ENCODE results near the gene PRDM1. TPM values are rescaled to one million over a fixed set of nuclear protein-coding genes. Genes with fewer than 3 reads are reported as not detected.
A peak's percentile ranks its signal among the peaks of the same experiment; 100 is the strongest.

Gene PRDM1
- total RNA-seq, 1 donor from 2014 or later: 0.21 TPM

DNA sequence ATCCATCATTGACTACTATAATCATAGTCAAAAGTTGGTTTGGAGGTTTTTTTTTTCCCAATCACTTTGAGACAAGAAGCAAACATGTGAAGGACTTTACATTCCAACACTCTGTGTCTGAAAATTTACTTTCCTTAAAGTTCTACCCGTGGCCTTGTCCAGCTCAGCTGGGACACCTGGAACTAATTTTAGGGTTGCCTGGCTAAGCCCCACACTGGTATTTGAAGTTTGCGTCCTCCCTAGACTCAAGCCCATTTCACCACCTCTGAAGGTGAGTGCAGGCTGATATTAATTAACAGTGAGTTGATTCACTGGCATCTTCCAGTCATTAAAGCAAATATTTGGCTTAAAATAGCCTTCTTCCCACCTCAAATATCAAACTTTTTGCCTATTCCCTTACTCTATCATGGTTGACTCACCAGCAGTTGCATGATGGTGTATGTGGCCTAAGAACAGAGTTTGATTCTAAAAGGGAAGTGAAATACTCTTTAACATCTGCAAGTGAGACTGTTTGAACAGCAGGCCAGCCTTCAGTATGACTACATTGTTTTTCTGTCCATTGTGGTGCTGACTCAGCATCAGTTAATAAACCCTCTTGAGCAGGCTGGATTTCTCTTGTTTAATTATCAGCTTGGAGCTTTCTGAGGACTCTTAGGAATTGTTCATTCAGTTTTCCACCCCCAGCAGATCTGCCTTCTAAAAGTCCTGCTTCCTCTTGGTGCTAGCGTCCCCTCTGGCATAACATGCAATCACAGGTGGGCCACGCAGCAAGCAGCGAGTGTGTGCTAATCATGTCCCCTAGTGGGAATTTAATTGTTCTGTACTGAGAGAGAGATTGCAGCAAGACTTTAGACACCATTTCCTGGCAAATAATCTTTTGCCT is 1.8 kb upstream of the PRDM1 start:
- H3K36me3 ChIP-seq: no peaks in the 10 kb centered on the region
- TF ChIP-seq, protein P1, sequence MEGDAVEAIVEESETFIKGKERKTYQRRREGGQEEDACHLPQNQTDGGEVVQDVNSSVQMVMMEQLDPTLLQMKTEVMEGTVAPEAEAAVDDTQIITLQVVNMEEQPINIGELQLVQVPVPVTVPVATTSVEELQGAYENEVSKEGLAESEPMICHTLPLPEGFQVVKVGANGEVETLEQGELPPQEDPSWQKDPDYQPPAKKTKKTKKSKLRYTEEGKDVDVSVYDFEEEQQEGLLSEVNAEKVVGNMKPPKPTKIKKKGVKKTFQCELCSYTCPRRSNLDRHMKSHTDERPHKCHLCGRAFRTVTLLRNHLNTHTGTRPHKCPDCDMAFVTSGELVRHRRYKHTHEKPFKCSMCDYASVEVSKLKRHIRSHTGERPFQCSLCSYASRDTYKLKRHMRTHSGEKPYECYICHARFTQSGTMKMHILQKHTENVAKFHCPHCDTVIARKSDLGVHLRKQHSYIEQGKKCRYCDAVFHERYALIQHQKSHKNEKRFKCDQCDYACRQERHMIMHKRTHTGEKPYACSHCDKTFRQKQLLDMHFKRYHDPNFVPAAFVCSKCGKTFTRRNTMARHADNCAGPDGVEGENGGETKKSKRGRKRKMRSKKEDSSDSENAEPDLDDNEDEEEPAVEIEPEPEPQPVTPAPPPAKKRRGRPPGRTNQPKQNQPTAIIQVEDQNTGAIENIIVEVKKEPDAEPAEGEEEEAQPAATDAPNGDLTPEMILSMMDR (IDR thresholded peaks at IDR 0.05): peak in 2 of 3 experiments; percentile 10 to 22
- intact Hi-C loops (cut with DNase I): loop anchor here (10.0 kb wide), 1 partner anchor 600 kb away; no protein-coding TSS in a partner anchor
- no peaks in the 10 kb centered on the region for H3K27me3 ChIP-seq
- H3K9me3 ChIP-seq: no peaks in the 10 kb centered on the region
- H3K4me3 ChIP-seq: no peak overlapping the region
- no peak overlapping the region for H3K27ac ChIP-seq
- DNase-seq (ENCODE audit: low spot score in 2 of 2): no peak
- peaks cover 3 to 6% of the 10 kb centered on the region in 2 donors for H3K4me1 ChIP-seq

DNA sequence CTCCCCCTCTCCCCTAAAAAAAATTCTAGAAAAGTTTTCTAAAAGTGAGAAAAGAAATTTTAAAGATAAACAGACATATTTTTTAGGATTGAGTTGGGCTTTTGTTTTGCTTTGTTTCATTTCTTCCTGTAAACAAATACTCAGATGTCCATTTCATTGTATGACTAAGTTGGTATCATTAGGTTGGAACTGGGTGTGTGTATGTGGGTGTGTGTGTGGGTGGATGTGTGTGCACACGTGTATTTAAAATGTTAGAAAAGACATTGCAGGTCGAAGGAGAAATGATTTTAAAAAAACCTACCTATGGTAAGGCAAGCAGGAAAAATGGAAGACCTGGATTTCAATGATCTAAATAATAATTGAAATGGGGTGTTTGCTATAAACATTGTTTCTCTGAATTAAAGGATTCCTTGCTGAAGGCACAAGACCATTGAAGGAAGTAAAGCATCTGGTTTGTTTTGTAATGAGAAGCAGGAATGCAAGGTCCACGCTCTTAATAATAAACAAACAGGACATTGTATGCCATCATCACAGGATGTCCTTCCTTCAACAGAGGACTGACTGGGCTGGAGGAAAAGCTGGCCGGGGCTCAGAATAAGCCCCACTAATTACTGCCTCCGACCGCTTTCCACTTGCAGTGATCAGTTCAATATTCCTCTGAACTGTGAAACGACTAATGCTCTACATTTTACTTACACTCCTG is 996 bp upstream of the PRDM1 start:
- no peaks in the 10 kb centered on the region for H3K36me3 ChIP-seq
- DNase-seq (ENCODE audit: low spot score in 2 of 2): no peak
- no peak overlapping the region for H3K27ac ChIP-seq
- intact Hi-C loops (cut with DNase I): loop anchor here (5.0 to 10.0 kb wide), 2 partner anchors 93 to 600 kb away; no protein-coding TSS in a partner anchor
- peak overlapping the region; percentile 53 to 64 for H3K4me3 ChIP-seq
- TF ChIP-seq, protein P1 (IDR thresholded peaks at IDR 0.05): no peak
- no peaks in the 10 kb centered on the region for H3K9me3 ChIP-seq
- peaks cover 3 to 6% of the 10 kb centered on the region in 2 donors for H3K4me1 ChIP-seq
- no peaks in the 10 kb centered on the region for H3K27me3 ChIP-seq

DNA sequence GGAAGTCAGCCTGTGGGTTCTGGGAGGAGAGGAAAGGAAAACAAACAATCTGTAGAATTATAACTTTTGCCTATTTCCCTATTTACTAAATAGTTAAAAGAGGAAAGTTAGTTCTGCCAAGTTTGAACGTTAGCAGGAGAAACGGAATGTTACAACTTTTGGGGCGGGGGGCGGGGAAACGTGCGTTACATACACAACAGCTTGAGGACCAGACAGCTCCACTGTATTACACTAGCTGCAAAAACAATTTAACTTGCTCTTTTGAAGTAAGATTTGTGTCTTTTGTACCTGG is 498 bp upstream of the PRDM1 start:
- DNase-seq (ENCODE audit: low spot score in 2 of 2): no peak
- Histone ChIP-seq H3K27me3 (no peaks in the 10 kb centered on the region), H3K4me3 (peak overlapping the region; percentile 53 to 64), H3K36me3 (no peaks in the 10 kb centered on the region), H3K4me1 (peaks cover 3 to 6% of the 10 kb centered on the region in 2 donors), H3K27ac (no peak overlapping the region), H3K9me3 (no peaks in the 10 kb centered on the region)
- intact Hi-C loops (cut with DNase I): loop anchor here (5.0 to 10.0 kb wide), 2 partner anchors 93 to 601 kb away; no protein-coding TSS in a partner anchor
- TF ChIP-seq, protein P1 (IDR thresholded peaks at IDR 0.05): no peak

DNA sequence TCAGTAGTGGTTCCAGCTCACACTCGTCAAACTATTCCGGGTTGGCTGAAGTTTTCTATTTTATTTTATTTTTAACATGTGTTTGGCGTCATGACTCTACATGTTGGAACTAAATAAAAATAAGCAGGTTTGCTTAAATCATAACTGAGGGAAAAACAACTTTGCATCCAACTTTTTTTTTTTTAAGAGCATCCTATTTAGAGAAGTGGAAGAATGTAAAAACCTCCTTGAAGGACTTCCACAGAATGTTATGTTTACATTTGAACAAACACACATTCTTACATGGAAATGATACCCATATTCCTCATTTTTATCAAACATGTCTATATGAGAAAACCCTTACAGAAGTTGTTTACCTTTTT is 659 bp downstream of the PRDM1 start:
- Histone ChIP-seq H3K4me3 (peak overlapping the region; percentile 53 to 64), H3K4me1 (peaks cover 3 to 6% of the 10 kb centered on the region in 2 donors), H3K27ac (peak overlapping the region in 1 of 2 donors; percentile 1), H3K27me3 (no peaks in the 10 kb centered on the region), H3K9me3 (no peaks in the 10 kb centered on the region), H3K36me3 (no peaks in the 10 kb centered on the region)
- no peak for DNase-seq (ENCODE audit: low spot score in 2 of 2)
- TF ChIP-seq, protein P1 (IDR thresholded peaks at IDR 0.05): no peak
- intact Hi-C loops (cut with DNase I): loop anchor here (5.0 to 10.0 kb wide), 2 partner anchors 94 to 602 kb away; no protein-coding TSS in a partner anchor

DNA sequence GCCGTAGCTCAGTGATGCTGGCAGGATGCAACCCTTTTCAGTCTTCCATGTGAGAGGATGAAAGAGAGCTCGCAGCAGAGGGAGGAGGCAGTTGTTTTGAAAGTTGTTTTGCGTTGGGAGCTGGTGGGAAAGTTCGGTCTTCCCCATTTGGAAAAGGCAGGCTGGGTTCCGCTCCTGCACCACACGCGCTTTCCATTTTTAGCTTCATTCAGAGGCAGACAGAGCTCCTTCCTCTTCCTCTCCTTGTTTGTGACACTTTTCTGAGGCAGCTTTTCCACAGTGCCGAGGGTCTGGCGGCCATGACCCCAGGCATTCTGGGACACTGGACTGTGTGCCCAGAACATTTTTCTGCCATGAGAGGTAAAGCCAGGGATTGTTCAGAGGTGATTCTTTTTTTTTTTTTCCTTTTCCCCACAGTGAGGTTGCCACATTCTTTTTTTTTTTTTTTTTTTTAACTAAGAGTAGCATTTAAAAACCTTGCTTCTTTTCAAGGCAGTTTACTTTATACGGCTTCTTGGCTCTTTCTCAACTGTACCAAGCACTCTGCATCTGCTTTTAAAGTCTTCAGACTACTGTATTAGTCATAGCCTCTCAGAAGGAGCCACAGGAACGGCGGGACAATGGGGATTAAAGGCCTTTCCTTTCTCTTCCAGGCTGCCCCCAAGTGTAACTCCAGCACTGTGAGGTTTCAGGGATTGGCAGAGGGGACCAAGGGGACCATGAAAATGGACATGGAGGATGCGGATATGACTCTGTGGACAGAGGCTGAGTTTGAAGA is 1.6 kb downstream of the PRDM1 start:
- no peak for DNase-seq (ENCODE audit: low spot score in 2 of 2)
- TF ChIP-seq, protein P1 (IDR thresholded peaks at IDR 0.05): no peak
- Histone ChIP-seq H3K27ac (peak overlapping the region in 1 of 2 donors; percentile 1), H3K27me3 (no peaks in the 10 kb centered on the region), H3K36me3 (no peaks in the 10 kb centered on the region), H3K9me3 (no peaks in the 10 kb centered on the region), H3K4me3 (peak overlapping the region in 1 of 2 donors; percentile 64), H3K4me1 (peaks cover 3 to 6% of the 10 kb centered on the region in 2 donors)
- intact Hi-C loops (cut with DNase I): loop anchor here (5.0 to 10.0 kb wide), 2 partner anchors 95 to 603 kb away; no protein-coding TSS in a partner anchor

All from ascending aorta (tissue), 2 donors.